GM12878 (cell line): ENCODE data around the gene NFATC2.

Source experiments
- ATF7 ChIP-seq: fragments of 450-650 bp; IDR thresholded peaks from 2 replicates; pipeline ENCODE4 v1.6.1; 2016; ENCODE audit warnings: low read depth, mild to moderate bottlenecking
- CBFB ChIP-seq: IDR thresholded peaks from 2 replicates; pipeline ENCODE4 v1.6.1; 2016; ENCODE audit warnings: antibody characterized with exemption, low read depth
- CTCF ChIP-seq, 3 experiments: IDR thresholded peaks in 2 of 3; conservative IDR thresholded peaks in 1 of 3; 2 replicates each; pipeline ENCODE4 v1.5.1; 2011; ENCODE audit warnings: low read depth in 3 of 3, low read length in 3 of 3, mild to moderate bottlenecking in 3 of 3, control low read depth in 2 of 3, moderate library complexity in 2 of 3, inconsistent platforms in 1 of 3, mixed read lengths in 1 of 3; ENCODE audit not compliant: control insufficient read depth in 2 of 3, insufficient read depth in 1 of 3; ENCODE audit errors: extremely low read depth in 1 of 3
- DPF2 ChIP-seq: fragments of 450-650 bp; IDR thresholded peaks from 2 replicates; pipeline ENCODE4 v1.6.1; 2017; ENCODE audit warnings: mild to moderate bottlenecking
- NFIC ChIP-seq: IDR thresholded peaks from 2 replicates; pipeline ENCODE4 v1.6.1; 2012; ENCODE audit warnings: low read depth, mild to moderate bottlenecking, inconsistent platforms, low read length, moderate library complexity
- PAX8 ChIP-seq: fragments of 450-650 bp; IDR thresholded peaks from 2 replicates; pipeline ENCODE4 v1.6.1; 2017; ENCODE audit warnings: mild to moderate bottlenecking, moderate library complexity
- SMC3 ChIP-seq: IDR thresholded peaks from 2 replicates; pipeline ENCODE4 v1.6.1; 2011; ENCODE audit warnings: low read length, improper control_type of control experiment, borderline replicate concordance
- TF ChIP-seq, protein P1 (sequence below): fragments of 450-650 bp; IDR thresholded peaks from 2 replicates; pipeline ENCODE4 v1.6.1; 2017; ENCODE audit warnings: mild to moderate bottlenecking, low read depth, inconsistent platforms; ENCODE audit not compliant: poor library complexity, severe bottlenecking

GRCh38 chr20:51451484-51451883, 91.0 kb downstream of the NFATC2 start:
- TF ChIP-seq DPF2 (no peak), ATF7 (no peak), NFIC (no peak), CBFB (no peak), CTCF (IDR thresholded peaks at IDR 0.05 in 2 of 3, conservative IDR thresholded peaks at IDR 0.05 in 1 of 3; ENCODE audit: control insufficient read depth in 2 of 3, extremely low read depth in 1 of 3, insufficient read depth in 1 of 3, low read depth in 3 of 3, low read length in 3 of 3) (no peak), PAX8 (no peak), SMC3 (no peak)
- TF ChIP-seq, protein P1, sequence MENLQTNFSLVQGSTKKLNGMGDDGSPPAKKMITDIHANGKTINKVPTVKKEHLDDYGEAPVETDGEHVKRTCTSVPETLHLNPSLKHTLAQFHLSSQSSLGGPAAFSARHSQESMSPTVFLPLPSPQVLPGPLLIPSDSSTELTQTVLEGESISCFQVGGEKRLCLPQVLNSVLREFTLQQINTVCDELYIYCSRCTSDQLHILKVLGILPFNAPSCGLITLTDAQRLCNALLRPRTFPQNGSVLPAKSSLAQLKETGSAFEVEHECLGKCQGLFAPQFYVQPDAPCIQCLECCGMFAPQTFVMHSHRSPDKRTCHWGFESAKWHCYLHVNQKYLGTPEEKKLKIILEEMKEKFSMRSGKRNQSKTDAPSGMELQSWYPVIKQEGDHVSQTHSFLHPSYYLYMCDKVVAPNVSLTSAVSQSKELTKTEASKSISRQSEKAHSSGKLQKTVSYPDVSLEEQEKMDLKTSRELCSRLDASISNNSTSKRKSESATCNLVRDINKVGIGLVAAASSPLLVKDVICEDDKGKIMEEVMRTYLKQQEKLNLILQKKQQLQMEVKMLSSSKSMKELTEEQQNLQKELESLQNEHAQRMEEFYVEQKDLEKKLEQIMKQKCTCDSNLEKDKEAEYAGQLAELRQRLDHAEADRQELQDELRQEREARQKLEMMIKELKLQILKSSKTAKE = no peak
